Suppressor macrophage treated with lipopolysaccharide for 1 hour (primary cell): ENCODE results near the gene NCBP3.

Experiments
- DNase-seq, 3 donors: peaks; one replicate each; pipeline ENCODE4 v3.0.0-alpha.2; 2020 to 2022

NCBP3 gene

GRCh38 chr17:3753624-3754023, 92.4 kb downstream of the NCBP3 start:
- DNase-seq, result no peak
